GM21526 (cell line): ENCODE results near the gene GPHN.

ENCODE experiments used
- ATAC-seq: cut with Tn5 transposase; IDR thresholded peaks from one replicate; pipeline ENCODE4 v1.9.1; 2021; ENCODE audit warnings: moderate library complexity; ENCODE audit not compliant: unreplicated experiment, low FRiP score

Gene GPHN

DNA sequence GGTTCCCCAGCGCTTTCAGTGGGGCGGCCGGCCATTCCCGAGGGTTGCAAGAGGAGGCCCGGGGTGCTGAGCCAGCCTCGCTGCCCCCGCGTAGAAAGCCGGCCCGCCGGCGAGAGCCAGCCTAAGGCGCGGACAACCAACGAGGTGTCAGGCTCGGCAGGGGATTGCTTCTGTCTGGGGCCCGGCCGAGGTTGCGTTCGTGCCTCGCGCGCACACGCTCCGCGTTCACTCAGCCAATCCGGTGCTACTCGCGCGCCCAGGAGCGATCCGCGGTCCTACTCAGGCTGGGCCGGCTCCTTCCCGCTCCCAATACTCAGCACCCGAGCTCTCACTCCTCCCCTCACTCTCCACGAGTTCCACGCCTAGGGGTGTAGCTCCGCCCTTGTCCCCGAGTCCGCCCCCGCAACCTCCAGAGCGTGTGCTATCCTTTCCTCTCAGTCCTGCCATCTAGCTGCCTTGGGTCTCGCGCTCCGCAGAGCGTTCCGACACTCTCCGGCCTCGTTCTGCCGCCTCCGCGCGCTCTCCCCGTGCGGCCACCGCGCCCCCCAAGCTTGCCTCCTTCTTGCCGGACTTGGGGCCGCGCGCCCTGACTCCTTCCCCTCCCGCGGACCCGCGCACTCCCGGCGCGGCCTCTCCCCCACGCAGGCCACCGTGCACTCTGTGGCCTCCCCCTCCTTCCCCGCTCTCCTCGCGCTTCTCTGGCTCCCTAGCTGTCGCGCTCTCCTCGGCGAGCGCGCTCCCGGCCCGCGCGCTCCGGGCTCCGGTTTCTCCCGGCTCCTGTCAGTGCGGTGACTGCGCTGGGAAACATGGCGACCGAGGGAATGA lies at the start of gene GPHN:
GPHN (plus strand) TSS at position 426 of the 825 bp plus-strand sequence.
- peak; percentile 80 for ATAC-seq

DNA sequence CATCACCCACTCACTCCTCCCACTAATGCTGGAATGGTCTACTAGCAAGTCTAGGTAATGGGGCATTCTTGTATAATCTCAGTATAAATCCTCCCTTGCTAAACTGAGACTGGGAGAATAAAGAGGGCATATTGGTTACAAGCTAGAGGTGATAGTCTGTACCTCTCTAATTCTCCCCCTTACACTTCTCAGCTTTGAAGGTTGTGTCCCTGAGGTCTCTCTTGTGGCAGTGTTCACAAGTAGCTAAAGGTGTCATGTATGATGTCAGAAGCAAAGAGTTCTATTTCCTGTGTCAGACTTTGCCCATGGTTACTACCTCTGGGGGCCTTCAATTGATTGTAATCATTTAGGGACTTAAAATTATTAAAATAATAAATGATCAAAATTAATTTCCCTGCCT lies 48.3 kb upstream of the GPHN start:
- no peak for ATAC-seq

DNA sequence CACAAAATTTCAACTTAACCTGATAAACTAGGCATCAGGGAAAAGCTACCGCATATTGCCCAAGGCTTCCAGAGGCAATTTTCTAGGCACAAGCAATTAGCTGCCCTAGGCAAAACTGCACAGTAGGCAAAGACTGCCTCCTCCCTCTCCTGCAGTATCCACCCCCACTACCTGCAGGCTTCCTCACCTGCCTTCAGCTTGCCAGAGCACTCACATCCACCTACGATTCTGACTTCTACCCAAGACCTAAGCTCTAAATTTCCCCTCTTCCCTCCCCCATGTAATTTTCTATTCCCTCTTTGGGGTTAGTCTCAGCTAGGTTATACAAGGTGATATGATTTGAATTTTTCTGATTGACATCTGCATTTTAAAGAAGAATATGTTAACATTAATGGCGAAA lies 43.7 kb upstream of the GPHN start:
- ATAC-seq: no peak

DNA sequence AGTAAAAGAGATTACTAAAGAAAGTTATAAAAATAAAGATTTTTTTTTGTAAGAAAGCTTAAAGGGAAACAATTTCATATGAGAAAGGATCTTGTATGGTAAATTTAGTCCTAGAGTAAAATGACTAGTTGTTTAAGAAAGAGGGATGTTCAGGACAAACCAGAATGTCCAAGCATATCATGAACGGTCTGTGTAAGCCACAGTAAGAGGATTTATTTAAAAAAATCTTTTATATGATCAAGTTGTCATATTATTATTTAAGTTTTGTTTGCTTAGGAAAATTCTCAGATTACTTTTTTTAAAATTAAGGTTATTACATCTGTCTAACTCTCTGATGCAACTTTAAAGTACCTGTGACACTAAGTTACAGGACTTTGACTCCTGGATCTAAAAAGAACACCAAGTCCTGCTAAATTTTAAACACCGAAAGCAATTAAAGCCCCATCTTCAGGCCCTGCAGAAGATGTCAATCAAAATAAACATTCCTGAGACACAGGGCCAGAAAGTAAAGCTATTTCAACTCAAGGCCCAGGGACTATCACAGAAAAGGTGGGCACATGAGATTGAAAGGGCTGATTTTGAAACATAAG lies 39.1 kb upstream of the GPHN start:
- ATAC-seq: no peak

DNA sequence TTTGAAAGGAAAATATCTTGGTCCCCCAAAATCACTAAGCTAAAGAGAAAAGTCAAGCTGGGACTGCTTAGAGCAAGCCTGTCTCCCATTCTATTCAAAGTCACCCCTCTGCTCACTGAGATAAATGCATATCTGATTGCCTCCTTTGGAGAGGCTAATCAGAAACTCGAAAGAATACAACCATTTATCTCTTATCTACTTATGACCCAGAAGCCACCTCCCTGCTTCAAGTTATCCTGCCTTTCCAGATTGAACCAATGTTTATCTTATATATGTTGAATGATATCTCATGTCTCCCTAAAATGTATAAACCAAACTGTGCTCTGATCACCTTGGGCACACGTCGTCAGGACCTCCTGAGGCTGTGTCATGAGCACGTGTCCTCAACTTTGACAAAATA lies 36.4 kb upstream of the GPHN start:
- ATAC-seq: no peak

DNA sequence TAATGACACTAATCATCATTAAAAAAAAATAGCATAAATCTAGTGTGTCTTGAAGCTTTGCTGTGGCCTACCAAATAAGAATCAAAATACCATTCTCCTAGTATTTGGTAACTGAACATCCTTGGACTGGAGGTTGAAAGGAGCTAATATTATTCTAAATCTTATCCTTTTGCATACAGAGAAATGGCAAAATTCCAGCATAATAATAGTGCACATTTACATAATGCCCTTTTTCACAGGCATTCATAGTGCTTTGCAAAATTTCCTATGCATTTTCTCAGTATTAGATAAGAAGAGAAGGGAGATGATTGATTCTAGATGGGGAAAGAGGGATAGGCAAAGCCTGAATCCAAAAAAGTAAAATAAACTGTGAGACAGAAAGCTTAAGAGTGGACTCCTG lies 35.7 kb upstream of the GPHN start:
- no peak for ATAC-seq

DNA sequence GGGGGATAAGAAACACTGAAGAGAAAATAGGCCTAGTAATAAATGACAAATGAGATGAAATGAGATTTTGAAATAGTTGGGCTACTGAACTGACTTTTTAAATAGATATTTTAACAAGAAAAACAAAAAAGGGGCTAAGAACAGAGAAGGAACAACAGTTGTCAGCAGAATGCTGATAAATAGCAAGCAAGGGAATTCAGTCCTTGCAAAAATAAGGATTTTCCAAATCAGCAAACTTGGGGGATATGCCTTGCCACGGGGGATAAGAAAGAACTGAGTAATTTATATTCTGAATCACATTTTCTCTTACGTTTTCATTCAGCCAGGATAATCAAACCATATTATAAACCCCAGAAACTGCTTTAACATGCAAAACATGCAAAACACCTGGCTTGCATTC lies 34.7 kb upstream of the GPHN start:
- ATAC-seq: no peak

DNA sequence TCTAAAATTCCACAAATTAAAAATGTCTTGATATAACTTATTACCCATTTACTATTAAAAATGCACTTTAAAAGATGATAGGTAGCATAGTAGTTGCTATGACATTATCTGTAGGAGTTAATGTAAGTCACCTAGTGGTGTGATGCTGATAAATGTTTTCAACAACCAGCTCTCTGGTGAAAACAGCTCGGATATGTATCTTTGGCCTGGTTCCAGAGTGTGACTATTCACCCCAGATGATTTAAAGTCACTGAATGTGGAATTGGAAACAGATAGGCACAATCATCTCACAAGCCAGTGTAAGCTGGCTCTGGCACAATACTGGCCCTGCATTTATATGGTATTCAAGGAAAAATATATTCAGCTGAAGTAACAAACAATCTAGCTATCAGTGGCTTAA lies 31.0 kb upstream of the GPHN start:
- ATAC-seq: no peak

DNA sequence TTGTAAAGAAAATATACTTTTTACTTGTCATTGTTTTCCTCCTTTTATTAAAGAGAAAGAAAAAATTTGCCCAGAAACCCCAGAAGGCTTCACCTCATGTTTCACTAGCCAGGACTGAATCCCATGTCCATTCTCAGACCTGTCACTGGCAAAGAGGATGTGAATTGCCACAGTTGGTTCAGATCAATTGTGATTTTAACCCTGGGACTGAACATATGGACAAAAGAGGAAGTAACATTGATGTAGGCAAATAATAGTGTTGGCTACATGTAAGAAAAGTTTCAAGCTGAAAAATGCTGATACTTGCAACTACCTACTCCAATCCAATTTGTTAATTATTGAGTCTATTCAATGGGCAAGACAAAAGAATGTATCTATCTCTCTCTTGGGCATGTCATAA lies 30.4 kb upstream of the GPHN start:
- ATAC-seq: no peak

DNA sequence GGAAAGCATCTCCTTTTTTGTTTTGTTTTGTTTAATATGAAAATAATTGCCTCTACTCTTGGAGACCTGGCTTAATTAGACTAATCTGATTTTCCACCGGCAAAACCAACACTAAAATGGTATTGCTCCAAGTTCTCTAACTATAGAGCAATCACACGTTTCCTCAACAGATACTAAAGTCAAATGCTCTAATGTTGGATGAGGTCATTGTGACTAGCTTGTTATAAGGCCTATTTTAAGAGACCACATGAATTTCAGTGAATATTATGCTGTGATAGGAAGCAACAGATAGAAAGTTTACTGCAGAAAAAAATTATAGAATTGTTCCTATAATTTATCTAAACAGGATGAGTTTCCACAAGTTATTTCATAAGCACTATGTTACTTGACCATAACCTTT lies 25.1 kb upstream of the GPHN start:
- ATAC-seq: no peak

DNA sequence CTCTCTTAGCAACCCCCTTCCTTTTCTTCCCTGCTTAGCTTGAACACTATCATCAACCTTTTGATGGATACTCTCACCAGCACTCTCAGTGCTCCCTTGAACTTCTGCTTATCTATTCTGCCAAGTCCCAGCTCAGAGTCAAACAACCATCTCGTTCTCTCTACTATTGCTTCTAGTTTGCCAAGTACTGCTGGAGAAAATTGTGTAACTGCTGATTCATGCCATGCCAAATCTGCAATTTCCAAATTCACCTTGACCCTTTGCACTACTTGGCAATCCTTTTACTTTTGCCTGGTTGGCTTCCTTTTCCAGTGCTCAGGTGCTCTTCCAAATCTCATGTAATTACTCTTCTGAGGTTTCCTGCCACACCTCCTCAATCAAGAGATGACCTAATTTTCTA lies 24.6 kb upstream of the GPHN start:
- no peak for ATAC-seq

DNA sequence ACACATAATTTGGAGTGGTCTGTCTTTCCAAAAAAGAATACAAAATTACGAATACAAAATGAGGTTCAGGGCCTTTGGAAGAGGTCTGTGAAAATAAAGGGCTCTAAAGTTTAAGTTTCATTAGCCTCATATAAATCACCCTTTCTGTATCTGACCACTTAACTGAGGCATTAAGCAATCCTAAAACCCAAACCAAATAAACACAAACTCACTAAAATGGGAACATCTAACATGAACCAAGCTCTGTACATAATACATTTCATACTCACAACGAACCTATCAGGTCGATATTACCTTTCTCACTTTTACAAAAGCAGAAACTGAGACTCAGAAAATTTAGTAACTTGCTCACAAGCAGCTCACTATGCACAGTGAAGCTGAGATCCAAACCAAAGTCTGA lies 22.9 kb upstream of the GPHN start:
- no peak for ATAC-seq

DNA sequence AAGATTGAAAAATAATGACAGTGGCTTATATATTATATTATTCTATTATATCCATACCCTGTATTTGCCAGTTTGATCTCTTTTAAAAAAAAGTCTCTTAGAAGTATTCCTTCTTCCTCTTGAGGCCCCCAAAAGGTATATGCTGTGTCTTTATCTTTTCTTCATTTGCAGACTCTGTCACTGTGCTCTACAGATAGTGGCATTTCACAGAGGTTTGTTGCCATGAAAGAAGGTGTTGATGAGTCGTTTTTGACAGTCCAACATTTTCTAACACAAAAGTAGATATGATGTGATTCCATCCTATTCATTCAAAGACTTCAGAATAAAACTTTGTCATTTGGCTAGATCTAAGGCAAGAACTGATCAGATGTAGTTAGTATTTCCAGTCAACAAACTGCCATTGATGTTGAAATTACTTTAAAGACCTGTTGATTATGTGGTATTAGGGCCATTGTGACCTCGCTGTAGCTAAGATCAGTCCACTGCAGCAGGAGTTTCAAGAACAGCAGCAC lies 22.0 kb upstream of the GPHN start, which contains the start of gene CCDC196:
CCDC196 (plus strand) TSS at position 462 of the 512 bp plus-strand sequence. CDS start 132 bp downstream, outside the sequence.
- ATAC-seq: no peak

DNA sequence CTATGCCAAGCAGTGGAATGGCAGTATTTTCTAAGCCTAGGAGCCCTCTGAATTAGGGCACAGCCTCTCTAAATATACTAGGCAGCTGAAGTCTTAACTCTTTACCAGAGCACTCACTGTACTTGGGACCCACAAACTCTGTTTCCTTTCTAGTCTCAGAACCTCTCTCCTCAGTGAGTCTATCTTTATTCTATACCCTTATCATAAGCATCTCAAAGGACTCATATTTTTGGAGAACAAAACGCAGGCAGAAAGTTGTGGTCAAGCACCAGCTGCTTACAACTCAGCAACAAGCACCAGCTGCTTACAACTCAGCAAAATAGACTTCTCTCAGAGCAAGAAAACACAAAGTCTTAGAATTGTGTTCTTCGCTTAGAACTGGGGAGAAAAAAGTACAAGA lies 20.8 kb upstream of the GPHN start:
- no peak for ATAC-seq

DNA sequence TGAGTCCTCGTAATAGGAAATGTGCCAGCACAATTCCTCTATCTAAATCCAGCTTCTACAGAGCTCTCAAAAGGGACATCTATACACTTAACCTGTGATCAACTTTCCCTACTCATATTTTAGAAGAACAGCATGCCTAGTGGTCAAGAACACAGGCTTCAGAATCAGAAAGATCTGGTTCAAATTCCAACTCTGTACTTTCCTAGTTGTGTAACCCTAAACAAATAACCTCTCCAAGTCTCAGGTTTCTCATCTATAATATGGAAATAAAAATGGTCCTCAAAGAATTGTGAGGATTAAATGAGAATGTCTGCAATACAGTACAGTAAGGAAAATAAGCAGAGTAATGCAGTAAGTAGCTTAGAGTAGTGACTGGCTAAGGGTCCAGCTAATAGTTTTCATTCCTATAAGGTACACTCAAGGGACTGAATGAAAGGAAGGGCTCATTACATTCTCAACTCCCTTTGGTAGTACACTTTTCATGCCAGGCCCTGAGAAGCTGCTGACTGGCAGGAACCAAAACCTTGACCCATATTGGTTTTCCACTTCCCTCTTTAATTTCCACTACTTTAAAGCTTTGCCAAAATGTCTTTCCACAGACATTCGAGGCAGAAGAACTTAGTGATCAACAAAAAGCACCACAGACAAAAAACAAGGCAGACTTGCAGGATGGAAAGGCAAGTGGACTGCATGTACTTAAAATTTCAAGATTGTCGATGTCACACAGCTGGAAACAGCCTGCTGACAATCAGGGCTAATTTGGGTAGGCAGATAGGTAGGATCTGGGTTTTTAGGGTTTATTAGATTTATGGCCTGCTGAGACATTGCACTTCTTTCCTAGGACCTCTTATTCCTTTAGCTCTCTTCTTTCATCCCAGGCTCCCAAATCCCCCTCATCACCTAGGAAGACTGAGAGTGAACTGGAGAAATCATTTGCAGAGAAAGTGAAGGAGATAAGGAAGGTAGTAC lies 17.5 kb upstream of the GPHN start:
- ATAC-seq: no peak

DNA sequence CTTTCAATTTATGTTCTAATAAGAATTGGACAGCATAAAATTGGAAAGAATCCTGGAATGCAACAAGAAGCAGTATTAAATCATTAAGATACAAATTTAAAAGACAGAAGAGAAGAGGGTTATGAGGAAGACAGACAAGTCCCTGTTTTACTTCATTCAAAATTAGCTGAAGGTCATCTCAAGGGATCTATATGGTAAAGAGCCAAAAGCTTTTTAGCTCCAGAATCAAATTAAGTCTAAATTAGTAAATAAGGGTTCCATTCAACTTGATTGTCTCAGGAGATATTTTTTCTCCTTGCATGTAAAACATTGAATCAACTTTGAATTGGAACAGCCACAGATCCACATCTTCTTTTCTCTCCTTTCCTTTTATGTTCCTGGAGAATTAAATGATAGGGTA lies 14.2 kb upstream of the GPHN start:
- ATAC-seq: no peak

DNA sequence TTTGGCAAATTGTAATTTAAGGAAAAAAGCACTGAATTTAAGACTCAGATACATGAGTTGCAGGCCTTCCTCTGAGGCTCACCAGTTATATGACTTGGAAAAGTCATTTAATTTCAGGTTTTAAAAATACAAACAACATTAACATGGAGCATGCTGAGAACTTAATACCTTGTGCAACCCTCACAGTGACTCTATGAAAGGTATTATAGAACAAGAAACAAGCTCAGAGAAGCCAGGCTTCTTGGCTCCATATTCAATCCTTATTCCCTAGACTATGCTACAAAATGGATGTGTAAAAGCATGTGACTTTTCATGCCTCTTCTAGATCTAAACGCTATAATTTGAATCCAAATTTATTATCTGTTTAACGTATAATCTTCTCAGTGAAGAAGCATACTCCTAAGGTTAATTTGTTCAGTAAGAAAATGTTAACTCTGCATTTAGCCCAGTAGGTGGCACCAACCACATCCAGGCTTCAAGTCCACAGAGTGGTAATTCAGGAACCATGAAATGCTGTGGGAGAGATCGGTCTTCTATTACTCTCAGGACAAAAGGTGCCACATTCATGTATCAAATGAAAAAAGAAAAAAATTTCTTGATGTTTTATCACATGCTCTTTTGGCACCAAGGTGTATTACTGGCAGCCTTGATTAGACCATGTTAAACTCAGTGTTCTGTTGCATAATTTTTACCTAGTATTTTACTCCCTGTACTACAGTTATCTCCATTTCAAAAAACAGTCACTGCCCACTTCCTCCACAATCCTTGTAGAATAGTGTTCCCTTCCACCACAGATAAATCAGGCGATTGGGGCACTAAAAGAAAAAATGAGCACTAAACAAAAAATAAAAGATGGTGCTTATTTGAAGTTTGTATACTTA lies 12.5 kb upstream of the GPHN start:
- peak; percentile 63 for ATAC-seq

DNA sequence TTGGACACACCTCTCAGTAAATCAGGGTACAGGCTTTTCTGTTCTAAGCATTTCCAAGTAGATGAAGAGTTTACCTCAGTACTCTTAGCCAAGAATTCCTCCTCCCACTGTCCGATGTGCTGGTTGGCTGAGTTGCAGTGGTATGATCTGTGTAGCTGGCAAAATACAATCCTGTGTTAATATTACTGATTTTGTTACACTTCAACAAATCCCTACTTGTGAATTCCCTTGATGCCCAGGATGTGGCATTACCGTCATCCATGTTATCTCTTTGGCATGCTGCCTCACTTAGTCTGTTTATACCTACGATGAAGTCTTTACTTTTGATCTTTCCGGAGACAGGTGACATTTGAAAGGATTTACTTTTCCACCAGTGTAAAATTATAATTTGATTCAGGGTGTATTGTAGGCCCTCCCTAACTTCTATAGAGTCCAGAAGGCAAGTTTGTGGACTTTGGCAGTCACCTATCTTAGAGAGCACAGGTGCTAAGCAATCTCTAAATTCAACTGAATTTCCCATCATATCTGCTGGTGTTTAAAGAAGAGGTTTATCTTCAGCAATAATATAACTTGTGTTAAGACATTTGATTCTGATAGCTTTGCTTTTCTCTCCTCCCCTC lies 11.6 kb upstream of the GPHN start:
- no peak for ATAC-seq

DNA sequence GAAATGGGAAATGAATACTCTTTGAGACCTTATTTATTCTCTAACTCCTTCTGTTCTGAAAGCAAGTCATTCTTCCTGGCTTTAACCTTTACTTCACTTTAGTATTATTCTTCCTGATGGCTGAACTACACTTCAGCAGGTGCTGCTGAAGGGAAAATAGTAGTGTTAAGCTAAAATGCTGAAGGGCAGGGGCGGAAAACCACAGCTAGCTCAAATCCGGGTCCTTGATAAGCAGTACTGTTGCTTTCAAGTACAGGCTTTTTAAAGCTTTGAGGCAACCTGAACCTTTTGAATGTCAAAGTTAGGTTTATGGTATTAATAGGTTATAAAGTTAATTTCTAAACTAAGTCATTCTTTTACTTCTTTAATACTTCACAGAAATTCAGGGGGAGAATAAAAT lies 11.0 kb upstream of the GPHN start:
- no peak for ATAC-seq

DNA sequence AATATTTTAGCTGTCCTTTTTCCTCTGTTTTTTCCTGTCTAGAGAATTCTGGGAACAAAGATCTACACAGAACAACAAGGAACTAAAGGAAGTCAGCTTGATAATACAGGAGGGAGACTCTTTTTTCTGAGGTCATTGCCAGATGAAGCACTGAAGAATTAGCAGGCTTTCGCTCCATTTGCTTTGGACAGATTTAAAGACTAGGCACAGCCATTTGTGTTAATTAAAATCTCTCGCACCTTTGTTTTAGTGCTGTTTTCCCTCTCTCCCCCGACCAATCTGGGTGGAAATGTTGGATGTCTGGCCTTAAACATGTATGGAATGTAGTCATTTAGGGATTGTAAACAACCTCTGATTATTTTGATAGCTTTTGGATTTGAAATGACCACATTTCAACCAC lies 9.6 kb upstream of the GPHN start:
- no peak for ATAC-seq
